RWPE1 (cell line): ENCODE data around the gene RHEB.

Experiments used
- CTCF ChIA-PET: fragments of 350-600 bp; sonication (Branson Sonifier 250); formaldehyde crosslinking; extraction: SDS; loops from one replicate; lab custom pipeline; 2021; lab: Yijun Ruan, JAX
- POLR2A ChIA-PET: fragments of 400-600 bp; formaldehyde crosslinking; extraction: SDS; loops from one replicate; lab custom pipeline; 2020; ENCODE audit warnings: antibody characterized with exemption; ENCODE audit not compliant: low non-redundant PET; lab: Yijun Ruan, JAX
- DNase-seq: peaks from one replicate; pipeline ENCODE4 v3.0.0; 2012; ENCODE audit warnings: low spot score
- H3K27ac ChIP-seq: fragments of 450-650 bp; 2 replicates; pipeline ENCODE4 v1.5.1; 2017
- CTCF ChIP-seq: fragments of 450-650 bp; conservative IDR thresholded peaks from 2 replicates; pipeline ENCODE4 v1.5.1; 2017; ENCODE audit warnings: low read depth, mild to moderate bottlenecking

The RHEB gene, protein sequence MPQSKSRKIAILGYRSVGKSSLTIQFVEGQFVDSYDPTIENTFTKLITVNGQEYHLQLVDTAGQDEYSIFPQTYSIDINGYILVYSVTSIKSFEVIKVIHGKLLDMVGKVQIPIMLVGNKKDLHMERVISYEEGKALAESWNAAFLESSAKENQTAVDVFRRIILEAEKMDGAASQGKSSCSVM

DNA sequence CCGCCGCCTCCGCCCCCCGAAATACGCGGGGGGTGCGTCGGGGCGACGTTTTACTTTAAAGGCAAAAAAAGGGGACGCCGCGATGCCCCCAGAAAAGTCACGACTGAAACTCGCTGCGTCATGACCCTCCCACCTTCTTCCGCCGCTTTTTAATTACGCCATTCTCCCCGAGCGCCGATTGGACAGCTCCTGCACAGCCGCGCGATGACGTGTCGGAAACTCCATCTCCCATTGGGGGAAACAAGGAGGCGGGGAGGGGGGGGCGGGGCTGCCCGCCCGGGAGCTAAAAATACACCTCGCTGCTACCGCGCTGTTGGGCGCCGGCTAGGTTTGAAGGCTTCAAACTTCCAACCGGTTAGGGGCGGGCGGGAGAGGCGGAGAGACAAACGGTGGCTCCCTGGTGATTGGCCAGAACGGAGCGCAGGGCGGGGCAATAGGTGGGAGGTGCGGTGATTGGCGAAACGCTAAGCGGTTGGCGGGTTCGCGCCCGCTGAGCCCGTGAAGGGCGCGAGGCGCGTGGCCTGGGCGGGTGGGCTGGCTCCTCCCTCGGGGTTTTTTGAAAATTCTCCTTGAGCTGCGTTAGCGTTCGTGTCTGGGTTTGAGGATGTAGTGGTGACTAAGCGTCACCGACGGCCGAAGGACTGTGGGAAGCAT lies at the start of gene RHEB:
RHEB (minus strand) TSS at position 131 of the 654 bp plus-strand sequence. CDS start 384 bp downstream, outside the sequence.
- TF ChIP-seq CTCF, result no peak
- H3K27ac ChIP-seq, result peak within 1 kb of the TSS; percentile 99
- CTCF ChIA-PET, result interaction anchor here (0.6 kb wide), 1 partner anchor 205 kb away, joined by 4 read pairs; no protein-coding TSS in a partner anchor
- POLR2A ChIA-PET, result interaction anchor here (0.6 kb wide), 1 partner anchor 25 kb away, joined by 4 read pairs; no protein-coding TSS in a partner anchor
- DNase-seq, result peak; percentile 94

- H3K27ac ChIP-seq, result no peak overlapping the region
- ChIA-PET POLR2A (interaction anchor here (0.6 kb wide), 1 partner anchor 66 kb away, joined by 3 read pairs; no protein-coding TSS in a partner anchor), CTCF (interaction anchor here (0.5 kb wide), 1 partner anchor 723 kb away, joined by 3 read pairs; no protein-coding TSS in a partner anchor)
- no peak for DNase-seq
- no peak for TF ChIP-seq CTCF
These were observed 47.2 kb upstream of the RHEB start for GRCh38 chr7:151566897-151567320.

DNA sequence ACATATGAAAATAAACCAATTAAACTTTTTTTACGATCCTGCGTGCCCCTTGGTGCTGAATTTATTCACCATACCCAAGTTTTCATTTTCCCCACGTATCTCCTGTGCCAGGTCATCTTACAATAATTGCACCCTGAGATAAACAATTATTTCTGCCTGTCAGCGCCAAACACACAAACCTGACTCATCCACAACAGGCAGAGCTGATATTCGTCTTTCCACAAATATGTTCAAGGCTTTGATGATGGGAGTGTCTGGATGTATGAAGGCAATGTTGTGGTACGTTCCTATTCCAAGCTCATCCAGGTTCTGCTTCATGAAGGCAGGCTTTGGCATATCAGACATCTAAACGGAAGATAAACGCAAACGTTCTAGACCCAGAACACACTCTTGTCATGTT lies 45.8 kb upstream of the RHEB start:
- POLR2A ChIA-PET, result no interaction called here
- TF ChIP-seq CTCF, result no peak
- DNase-seq, result no peak
- CTCF ChIA-PET, result no interaction called here
- no peak overlapping the region for H3K27ac ChIP-seq

DNA sequence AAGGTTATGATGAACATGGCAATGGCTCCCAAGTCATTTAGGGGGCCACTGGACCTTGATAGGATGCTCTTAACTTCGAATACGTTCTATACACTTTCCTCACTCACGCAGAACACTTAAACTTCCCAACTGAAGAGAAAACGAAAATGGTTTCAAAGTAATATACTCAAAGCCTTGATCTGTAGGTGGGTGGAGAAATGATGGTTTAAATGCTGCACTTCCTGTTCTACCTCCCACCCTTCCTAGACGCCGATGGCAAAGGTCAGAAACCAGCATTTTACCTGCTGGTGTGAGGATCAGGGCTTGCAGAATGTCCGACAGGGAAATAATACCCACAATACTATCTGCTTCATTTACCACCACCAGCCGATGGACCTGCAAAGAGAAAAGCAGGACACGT lies 40.5 kb upstream of the RHEB start:
- DNase-seq, result no peak
- CTCF ChIA-PET, result no interaction called here
- TF ChIP-seq CTCF, result no peak
- POLR2A ChIA-PET, result no interaction called here
- no peak overlapping the region for H3K27ac ChIP-seq

GRCh38 chr7:151559557-151560183 lies 40.0 kb upstream of the RHEB start:
- CTCF ChIA-PET, result no interaction called here
- no peak for DNase-seq
- TF ChIP-seq CTCF, result no peak
- POLR2A ChIA-PET, result no interaction called here
- no peak overlapping the region for H3K27ac ChIP-seq

DNA sequence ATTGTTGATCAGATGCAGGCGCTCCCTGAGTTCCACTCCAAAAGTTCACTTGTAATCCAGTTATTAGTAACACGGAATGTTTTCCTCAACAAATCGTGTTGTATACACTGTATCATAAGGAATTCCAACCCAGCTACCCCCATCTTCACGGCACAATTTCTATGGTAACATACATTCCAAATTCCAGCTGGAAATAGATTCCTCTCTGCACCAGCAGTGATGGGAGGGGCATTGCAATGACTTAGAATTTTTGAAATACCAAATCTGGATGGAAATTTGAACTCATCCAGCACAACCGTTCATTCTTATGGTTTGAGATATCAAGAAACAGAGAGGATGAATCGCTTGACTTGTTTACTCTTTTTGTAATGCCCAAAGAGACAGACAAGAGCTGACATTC lies 38.9 kb upstream of the RHEB start:
- DNase-seq, result no peak
- TF ChIP-seq CTCF, result no peak
- ChIA-PET CTCF (no interaction called here), POLR2A (no interaction called here)
- H3K27ac ChIP-seq, result no peak overlapping the region
